Esophagus (tissue), 2 donors: ENCODE results near the gene TMEM200B. TPM values are rescaled to one million over a fixed set of nuclear protein-coding genes. Genes with fewer than 3 reads are reported as not detected.
"Not testable (repeated sequence)": the region's sequence is repeated elsewhere in the genome, so short reads cannot be mapped to it uniquely, and the experiment has no call there.

Experiments
- H3K27ac ChIP-seq, 2 donors: one replicate each; pipeline ENCODE4 v1.5.1; 2013; ENCODE audit warnings: low read depth in 2 of 2, mild to moderate bottlenecking in 2 of 2, inconsistent platforms in 1 of 2, low read length in 1 of 2, moderate library complexity in 1 of 2
- H3K27me3 ChIP-seq, 2 donors: one replicate each; pipeline ENCODE4 v1.6.1; 2013; ENCODE audit warnings: low read length in 2 of 2, control low read depth in 1 of 2, mild to moderate bottlenecking in 1 of 2; ENCODE audit not compliant: insufficient read depth in 2 of 2, control insufficient read depth in 1 of 2
- H3K36me3 ChIP-seq, 2 donors: one replicate each; pipeline ENCODE4 v1.6.1; 2013; ENCODE audit warnings: low read length in 1 of 2; ENCODE audit not compliant: control insufficient read depth in 2 of 2, insufficient read depth in 2 of 2
- H3K4me1 ChIP-seq, 2 donors: one replicate each; pipeline ENCODE4 v1.6.1; 2013; ENCODE audit warnings: low read length in 1 of 2; ENCODE audit not compliant: control insufficient read depth in 2 of 2, insufficient read depth in 2 of 2
- H3K4me3 ChIP-seq, 2 donors: one replicate each; pipeline ENCODE4 v1.5.1; 2013; ENCODE audit warnings: low read length in 2 of 2, mild to moderate bottlenecking in 2 of 2, low read depth in 1 of 2, moderate library complexity in 1 of 2
- H3K9me3 ChIP-seq, 2 donors: one replicate each; pipeline ENCODE4 v1.6.1; 2013; ENCODE audit warnings: mild to moderate bottlenecking in 2 of 2, low read depth in 1 of 2, low read length in 1 of 2, moderate library complexity in 1 of 2; ENCODE audit not compliant: control insufficient read depth in 2 of 2, insufficient read depth in 1 of 2
- WGBS, 2 donors: extraction: QIAGEN DNeasy Blood & Tissue Kit; methylation state at CpG; one replicate each; pipeline ENCODE4 v1.1.7; 2013; 5-methylcytosine and 5-hydroxymethylcytosine counted together
- polyA plus RNA-seq, 2 donors: library from polyadenylated mRNA; stranded (reverse); fragments of 200-250 nt; gene quantifications; one replicate each; pipeline ENCODE4 v1.2.3, GENCODE V29; 2013
- donor health status: healthy with polysubstance abuse.
- donor health status: Bipolar disorder and iron deficiency.

Gene TMEM200B
- polyA plus RNA-seq, 2 donors = 2.1 to 3.9 TPM

DNA sequence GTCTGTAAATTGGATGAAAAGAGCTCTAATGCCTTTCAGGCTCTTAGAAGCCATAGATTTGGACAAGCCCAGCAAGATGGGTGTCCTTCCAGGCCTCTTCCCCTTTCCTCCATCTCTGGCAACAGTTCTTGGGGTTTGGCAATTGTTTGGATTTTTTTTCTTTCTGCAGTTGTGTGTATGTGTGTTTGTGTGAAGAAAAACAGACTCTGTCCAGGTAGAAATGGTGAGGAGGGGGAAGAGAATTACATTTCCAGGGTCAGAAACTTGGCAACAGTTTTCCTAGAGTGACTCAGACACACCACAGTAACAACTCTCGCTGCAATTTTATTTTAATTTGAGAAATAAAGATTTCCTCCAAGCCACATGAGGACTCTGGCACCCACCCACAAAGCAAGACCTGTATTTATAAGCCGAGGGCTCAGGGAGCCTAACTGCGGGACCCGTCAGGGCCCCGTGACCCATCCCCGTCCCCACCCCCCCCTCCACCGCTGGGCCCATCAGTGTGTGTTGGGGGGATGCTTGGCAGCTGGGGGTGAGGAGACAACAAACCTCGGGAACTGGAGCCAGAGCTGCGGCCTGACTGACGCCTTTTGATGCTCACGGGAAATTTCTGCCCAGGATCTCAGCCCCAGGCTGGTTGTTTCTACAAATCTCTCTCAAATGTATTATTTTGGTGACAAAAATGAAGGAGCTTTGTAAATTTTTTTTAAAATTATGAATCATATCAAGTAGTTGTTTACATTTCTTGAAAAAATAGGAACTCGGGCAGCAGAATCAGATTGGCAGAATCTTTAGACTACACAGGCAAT lies 4.4 kb downstream of the TMEM200B start:
- Histone ChIP-seq H3K27ac (no peak overlapping the region), H3K27me3 (peaks cover 0 to 5% of the 10 kb centered on the region in 2 donors), H3K36me3 (peaks cover 5 to 15% of the 10 kb centered on the region in 2 donors), H3K4me3 (no peak overlapping the region), H3K4me1 (peaks cover 0 to 14% of the 10 kb centered on the region in 2 donors), H3K9me3 (no peaks in the 10 kb centered on the region)
- WGBS, 2 donors = 78 to 83% methylated on average over 12 of the region's 12 CpGs

DNA sequence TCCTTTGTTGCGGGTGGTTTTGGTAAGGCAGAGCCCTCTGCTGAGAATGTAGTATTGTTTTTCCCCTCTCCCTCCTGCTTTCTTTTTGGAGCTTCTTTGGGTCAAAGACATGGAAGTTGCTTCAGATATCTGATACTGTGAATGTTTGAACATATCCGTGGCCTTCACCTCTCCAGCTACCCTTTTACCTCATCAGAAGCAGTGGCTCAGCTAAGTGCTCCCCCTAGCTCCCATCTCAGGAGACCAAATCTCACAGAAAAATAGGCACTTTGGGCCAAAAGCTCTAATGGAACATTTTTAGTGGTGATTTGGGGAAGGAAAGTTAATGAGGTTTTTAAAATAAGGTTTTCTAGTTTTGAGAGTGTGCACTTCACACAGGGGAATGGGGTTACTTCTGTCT lies 6.3 kb downstream of the TMEM200B start:
- peaks cover 7 to 19% of the 10 kb centered on the region in 2 donors for H3K36me3 ChIP-seq
- peaks cover 0 to 5% of the 10 kb centered on the region in 2 donors for H3K27me3 ChIP-seq
- 77 to 86% methylated on average over 2 of the region's 2 CpGs for WGBS, 2 donors
- no peak overlapping the region for H3K27ac ChIP-seq
- no peaks in the 10 kb centered on the region for H3K9me3 ChIP-seq
- peaks cover 0 to 6% of the 10 kb centered on the region in 2 donors for H3K4me1 ChIP-seq
- no peak overlapping the region for H3K4me3 ChIP-seq

DNA sequence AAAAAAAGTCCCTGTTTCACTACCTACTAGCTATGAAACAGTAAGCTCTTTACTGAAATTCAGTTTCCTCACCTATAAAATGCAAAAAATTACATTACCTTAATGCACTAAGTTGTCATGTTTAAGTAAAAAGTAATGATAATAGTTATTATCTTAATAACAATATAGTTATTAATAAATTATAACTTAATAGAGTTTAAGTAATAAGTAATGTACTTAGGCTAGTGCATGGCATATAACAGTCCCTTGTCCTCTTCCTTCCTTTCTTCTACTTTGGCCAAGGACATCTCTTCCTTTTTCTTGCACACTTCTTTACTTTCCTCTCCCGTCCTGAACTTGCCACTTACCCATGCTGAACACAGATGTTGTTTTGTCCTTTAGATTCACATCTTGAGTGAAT lies 9.0 kb downstream of the TMEM200B start:
- H3K4me1 ChIP-seq = no peaks in the 10 kb centered on the region
- H3K9me3 ChIP-seq = no peaks in the 10 kb centered on the region
- 88 to 93% methylated on average over 1 of the region's 1 CpG for WGBS, 2 donors
- no peak overlapping the region for H3K27ac ChIP-seq
- H3K36me3 ChIP-seq = peaks cover 9 to 17% of the 10 kb centered on the region in 2 donors
- no peak overlapping the region for H3K4me3 ChIP-seq
- no peaks in the 10 kb centered on the region for H3K27me3 ChIP-seq

DNA sequence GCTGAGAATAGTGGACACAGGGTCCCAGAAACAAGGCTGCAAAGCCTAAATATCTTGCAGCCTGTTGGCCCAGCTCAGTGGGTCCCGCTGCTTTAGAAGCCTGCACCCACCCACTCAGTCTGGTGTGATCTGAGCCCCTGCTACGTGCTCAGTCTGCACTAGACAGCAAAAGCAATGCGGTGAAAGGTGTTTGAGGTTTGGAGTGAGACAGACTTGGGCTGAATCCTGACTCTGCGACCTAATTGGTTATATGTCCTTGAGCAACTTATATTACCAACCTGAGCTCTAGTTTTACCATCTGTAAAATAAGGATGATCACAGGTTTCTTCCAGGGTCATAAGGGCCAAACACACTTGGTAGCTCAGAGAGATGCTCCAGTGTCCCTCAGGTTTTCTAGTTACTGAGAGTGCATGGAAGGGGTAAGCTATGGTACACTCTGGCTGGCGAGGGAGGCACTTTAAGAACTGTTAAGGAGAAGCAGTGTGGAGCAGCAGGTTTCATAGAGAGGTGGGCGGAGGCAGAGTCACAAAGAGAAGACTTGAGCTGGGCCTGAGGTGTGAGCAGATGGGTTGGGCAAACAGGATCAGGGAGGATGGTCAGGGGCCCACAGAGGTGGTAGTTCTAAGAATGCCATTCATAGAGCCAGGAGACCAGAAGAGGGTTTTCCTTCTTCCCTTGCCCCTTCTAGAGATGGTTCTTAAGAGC lies 10.1 kb downstream of the TMEM200B start:
- peaks cover 12 to 21% of the 10 kb centered on the region in 2 donors for H3K36me3 ChIP-seq

DNA sequence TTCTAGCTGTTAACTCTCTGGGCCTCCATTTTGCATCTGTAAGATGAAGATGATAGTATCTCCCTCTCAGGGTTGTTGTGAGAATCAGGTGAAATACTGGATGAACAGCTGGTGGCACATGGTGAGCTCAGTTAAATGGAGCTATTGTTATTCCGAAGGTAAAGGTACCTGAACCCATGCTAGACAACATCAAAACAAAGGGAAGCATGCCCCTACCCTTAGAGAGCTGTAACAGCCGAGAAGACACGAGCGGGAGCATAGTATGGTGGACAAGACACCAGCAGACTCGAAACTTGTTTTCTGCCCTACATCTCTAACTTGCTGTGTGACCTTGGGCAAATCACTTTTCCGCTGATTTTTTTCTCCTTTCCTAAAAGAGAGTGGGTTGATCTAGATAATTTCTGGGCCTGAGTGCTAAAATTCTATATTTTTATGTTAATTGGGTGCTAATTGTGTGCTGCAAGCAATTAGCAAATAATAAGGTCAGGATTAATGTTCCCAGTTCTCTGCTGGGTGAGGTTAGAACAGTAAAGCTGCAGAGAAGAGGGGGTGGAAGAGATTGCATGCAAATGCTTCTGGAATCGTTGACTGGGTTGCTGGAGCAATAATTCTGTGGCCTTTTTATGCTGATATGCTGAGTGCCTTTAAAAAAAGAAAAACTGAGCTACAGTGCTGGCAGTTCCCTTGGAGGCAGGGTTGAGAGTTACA lies 10.8 kb downstream of the TMEM200B start:
- peaks cover 12 to 21% of the 10 kb centered on the region in 2 donors for H3K36me3 ChIP-seq
- H3K27ac ChIP-seq = no peak overlapping the region
- H3K4me3 ChIP-seq = no peak overlapping the region
- no peaks in the 10 kb centered on the region for H3K4me1 ChIP-seq
- 87 to 88% methylated on average over 7 of the region's 7 CpGs for WGBS, 2 donors
- H3K27me3 ChIP-seq = no peaks in the 10 kb centered on the region
- H3K9me3 ChIP-seq = no peaks in the 10 kb centered on the region

More for the DNA sequence above, 10.1 kb downstream of the TMEM200B start:
- no peak overlapping the region for H3K4me3 ChIP-seq
- no peaks in the 10 kb centered on the region for H3K4me1 ChIP-seq
- H3K9me3 ChIP-seq = no peaks in the 10 kb centered on the region
- H3K27ac ChIP-seq = no peak overlapping the region
- WGBS, 2 donors = 72 to 74% methylated on average over 6 of the region's 6 CpGs
- H3K27me3 ChIP-seq = no peaks in the 10 kb centered on the region

DNA sequence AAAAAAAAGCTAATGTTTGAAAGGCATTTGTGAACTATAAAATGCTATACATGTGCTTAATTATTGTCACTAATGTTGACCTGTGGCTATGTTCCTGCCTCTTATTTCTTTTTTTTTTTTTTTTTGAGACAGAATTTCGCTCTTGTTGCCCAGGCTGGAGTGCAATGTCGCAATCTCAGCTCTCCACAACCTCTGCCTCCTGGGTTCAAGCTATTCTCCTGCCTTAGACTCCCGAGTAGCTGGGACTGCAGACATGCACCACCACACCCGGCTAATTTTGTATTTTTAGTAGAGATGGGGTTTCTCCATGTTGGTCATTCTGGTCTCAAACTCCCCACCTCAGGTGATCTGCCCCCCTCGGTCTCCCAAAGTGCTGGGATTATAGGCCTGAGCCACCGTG lies 15.7 kb downstream of the TMEM200B start:
- not testable (repeated sequence) for H3K4me3 ChIP-seq, H3K36me3 ChIP-seq, H3K27ac ChIP-seq, H3K4me1 ChIP-seq, H3K9me3 ChIP-seq, H3K27me3 ChIP-seq
- 94 to 97% methylated on average over 6 of the region's 6 CpGs for WGBS, 2 donors

DNA sequence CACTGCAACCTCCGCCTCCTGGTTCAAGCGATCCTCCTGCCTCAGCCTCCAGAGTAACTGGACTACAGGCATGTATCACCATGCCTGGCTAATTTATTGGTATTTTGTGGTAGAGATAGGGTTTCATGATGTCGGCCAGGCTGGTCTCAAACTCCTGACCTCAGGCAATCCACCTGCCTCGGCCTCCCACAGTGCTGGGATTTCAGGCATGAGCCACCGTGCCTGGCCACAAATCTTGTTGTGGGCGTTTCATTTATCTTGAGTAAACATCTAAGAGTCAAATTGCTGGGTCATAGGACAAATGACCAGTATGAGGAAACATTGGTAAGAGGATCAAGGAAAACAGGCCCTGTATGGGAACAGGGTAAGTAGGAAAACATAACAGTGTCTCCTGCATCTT lies 17.9 kb downstream of the TMEM200B start:
- Histone ChIP-seq H3K36me3 (peaks cover 3 to 4% of the 10 kb centered on the region in 2 donors), H3K9me3 (no peaks in the 10 kb centered on the region), H3K27me3 (no peaks in the 10 kb centered on the region), H3K4me3 (no peak overlapping the region), H3K4me1 (no peaks in the 10 kb centered on the region), H3K27ac (no peak overlapping the region)
- 82 to 87% methylated on average over 6 of the region's 6 CpGs for WGBS, 2 donors

DNA sequence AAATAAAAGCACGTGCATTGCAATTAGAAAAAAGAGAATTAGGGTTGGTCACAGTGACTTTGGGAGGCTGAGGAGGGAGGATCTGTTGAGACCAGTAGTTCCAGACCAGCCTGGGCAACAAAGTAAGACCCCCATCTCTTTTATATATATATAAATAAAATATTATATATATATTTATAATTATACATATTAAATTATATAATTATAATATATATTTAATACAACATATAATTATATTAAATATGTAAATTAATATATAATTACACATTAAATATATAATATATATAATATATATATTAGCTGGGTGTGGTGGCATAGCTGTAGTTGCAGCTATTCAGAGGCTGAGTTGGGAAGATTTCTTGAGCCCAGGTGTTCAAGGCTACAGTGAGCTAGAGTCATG lies 23.2 kb downstream of the TMEM200B start:
- no peak overlapping the region for H3K4me3 ChIP-seq

DNA sequence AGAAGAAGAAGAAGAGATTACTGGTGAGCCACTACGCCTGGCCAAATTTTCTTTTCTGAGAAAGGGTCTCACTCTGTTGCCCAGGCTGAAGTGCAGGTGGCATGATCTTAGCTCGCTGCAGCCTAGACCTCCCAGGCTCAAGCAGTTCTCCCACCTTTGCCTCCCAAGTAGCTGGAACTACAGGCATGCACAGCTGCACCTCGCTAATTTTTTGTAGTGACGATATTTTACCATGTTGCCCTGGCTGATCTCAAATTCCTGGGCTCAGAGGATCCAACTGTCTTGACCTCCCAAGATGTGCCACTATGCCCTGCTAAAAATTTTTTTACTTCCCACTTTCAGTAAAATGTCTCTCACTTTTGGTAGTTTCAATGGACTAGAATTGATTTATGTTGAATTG lies 24.4 kb downstream of the TMEM200B start:
- Histone ChIP-seq H3K4me3 (no peak overlapping the region), H3K27ac (no peak overlapping the region), H3K36me3 (peaks cover 7 to 10% of the 10 kb centered on the region in 2 donors), H3K27me3 (no peaks in the 10 kb centered on the region), H3K9me3 (no peaks in the 10 kb centered on the region), H3K4me1 (no peaks in the 10 kb centered on the region)
- WGBS, 2 donors = 84 to 98% methylated on average over 4 of the region's 4 CpGs

More for the DNA sequence above, 23.2 kb downstream of the TMEM200B start:
- Histone ChIP-seq H3K36me3 (peaks cover 7% of the 10 kb centered on the region in 2 donors), H3K9me3 (no peaks in the 10 kb centered on the region), H3K4me1 (no peaks in the 10 kb centered on the region), H3K27me3 (no peaks in the 10 kb centered on the region), H3K27ac (no peak overlapping the region)
- WGBS, 2 donors = 92 to 93% methylated on average over 1 of the region's 1 CpG
